ENCODE data around the gene ZNF385B.

Gene ZNF385B

GRCh38 chr2:179805001-179805400, 56.4 kb downstream of the ZNF385B start:
- Histone ChIP-seq H3K4me1 (ENCODE audit: control insufficient read depth in 1 of 2, insufficient read depth in 1 of 2, low read depth in 1 of 2, low read length in 1 of 2) (no peaks in the 10 kb centered on the region), H3K9me3 (no peaks in the 10 kb centered on the region), H3K36me3 (no peaks in the 10 kb centered on the region), H3K4me3 (ENCODE audit: low read depth in 1 of 2, low read length in 1 of 2) (no peak overlapping the region), H3K27me3 (no peaks in the 10 kb centered on the region), H3K27ac (no peak overlapping the region)
- no peak for TF ChIP-seq CTCF (IDR thresholded peaks at IDR 0.05)

DNA sequence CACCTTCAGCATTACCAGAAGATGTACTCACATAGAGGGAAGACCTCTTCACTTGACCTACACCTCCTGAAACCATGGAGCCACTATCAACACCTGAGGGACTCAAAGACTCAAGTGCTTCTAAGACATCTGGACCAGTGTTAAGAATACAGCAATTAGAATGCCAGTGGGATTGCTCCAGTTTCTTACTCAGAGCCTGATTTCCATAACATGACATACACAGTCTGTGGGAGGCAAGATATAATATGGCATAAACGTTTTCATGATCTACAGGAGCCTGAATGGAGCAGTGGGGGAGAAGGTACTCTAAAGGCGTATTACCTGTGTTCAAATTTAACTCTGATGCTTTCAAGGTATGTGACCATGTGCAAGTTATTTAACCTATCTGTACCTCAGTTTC, 57.2 kb downstream of the ZNF385B start:
- H3K27ac ChIP-seq, result no peak overlapping the region
- no peak for TF ChIP-seq CTCF (IDR thresholded peaks at IDR 0.05)
- no peak overlapping the region for H3K4me3 ChIP-seq (ENCODE audit: low read depth in 1 of 2, low read length in 1 of 2)
- no peaks in the 10 kb centered on the region for H3K36me3 ChIP-seq
- no peaks in the 10 kb centered on the region for H3K27me3 ChIP-seq
- H3K9me3 ChIP-seq, result no peaks in the 10 kb centered on the region
- no peaks in the 10 kb centered on the region for H3K4me1 ChIP-seq (ENCODE audit: control insufficient read depth in 1 of 2, insufficient read depth in 1 of 2, low read depth in 1 of 2, low read length in 1 of 2)

DNA sequence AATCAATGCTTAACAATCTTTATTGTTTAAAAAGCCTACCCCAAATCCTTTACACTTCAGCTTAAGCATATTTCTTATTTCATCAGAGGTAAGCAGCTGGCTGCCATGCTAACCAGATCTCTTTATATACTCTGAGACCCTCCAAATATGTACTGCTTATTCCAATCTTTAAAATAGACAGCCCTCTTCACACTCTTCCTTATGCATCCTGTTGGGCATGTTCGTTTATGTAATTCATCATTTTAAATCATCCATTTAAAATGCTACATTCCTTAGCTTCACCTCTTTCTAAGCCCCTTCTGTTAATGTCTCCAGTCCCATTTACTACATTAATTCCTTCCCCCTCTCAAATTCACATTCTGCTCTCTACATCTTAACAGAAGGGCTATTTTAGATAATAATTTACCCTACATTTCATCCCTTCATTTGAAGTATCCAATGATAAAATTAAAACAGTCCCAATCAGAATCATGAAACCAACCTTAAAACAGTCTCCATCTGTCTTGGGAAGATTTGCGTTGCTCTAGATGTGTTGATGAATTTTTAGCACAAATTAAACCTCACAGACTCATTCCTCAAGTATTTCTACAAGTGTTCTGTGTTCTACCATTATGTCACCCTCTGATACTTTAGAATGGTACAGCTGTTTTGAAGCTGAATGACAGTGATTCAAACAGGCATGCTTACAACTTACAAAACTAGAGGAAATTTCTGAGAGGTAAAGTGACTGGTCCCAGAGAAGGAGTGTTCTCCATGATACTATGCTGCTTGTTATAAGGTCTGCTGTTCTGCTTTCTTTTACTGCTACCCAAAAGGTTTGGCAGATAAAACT, 59.1 kb downstream of the ZNF385B start:
- Histone ChIP-seq H3K9me3 (no peaks in the 10 kb centered on the region), H3K27me3 (no peaks in the 10 kb centered on the region), H3K27ac (no peak overlapping the region), H3K36me3 (no peaks in the 10 kb centered on the region), H3K4me3 (ENCODE audit: low read depth in 1 of 2, low read length in 1 of 2) (no peak overlapping the region), H3K4me1 (ENCODE audit: control insufficient read depth in 1 of 2, insufficient read depth in 1 of 2, low read depth in 1 of 2, low read length in 1 of 2) (no peaks in the 10 kb centered on the region)
- TF ChIP-seq CTCF (IDR thresholded peaks at IDR 0.05), result no peak

DNA sequence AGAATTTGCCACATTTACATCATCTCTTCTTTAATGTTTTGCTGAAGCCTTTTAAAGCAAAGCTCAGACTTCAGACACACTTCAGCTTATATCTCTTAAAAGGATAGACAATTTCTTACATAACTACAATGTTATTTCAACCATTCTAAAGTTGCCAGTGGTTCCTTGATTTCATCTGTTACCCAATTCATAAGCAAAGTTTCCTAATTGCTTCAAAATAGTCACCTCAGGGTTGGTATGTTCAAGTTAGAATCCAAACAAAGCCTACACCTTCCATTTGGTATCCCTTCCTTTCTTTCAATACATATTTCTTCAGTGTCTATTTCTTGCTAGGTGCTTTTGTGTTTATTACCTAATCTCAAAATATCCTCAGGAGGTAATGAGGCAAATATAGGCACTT, 60.6 kb downstream of the ZNF385B start:
- H3K9me3 ChIP-seq, result no peaks in the 10 kb centered on the region
- no peaks in the 10 kb centered on the region for H3K27me3 ChIP-seq
- H3K4me3 ChIP-seq (ENCODE audit: low read depth in 1 of 2, low read length in 1 of 2), result no peak overlapping the region
- no peak overlapping the region for H3K27ac ChIP-seq
- no peaks in the 10 kb centered on the region for H3K4me1 ChIP-seq (ENCODE audit: control insufficient read depth in 1 of 2, insufficient read depth in 1 of 2, low read depth in 1 of 2, low read length in 1 of 2)
- no peaks in the 10 kb centered on the region for H3K36me3 ChIP-seq
- no peak for TF ChIP-seq CTCF (IDR thresholded peaks at IDR 0.05)

- Histone ChIP-seq H3K4me3 (ENCODE audit: low read depth in 1 of 2, low read length in 1 of 2) (no peak overlapping the region), H3K9me3 (no peaks in the 10 kb centered on the region), H3K4me1 (ENCODE audit: control insufficient read depth in 1 of 2, insufficient read depth in 1 of 2, low read depth in 1 of 2, low read length in 1 of 2) (no peaks in the 10 kb centered on the region), H3K27ac (no peak overlapping the region), H3K27me3 (no peaks in the 10 kb centered on the region), H3K36me3 (no peaks in the 10 kb centered on the region)
- no peak for TF ChIP-seq CTCF (IDR thresholded peaks at IDR 0.05)
These were observed 65.0 kb downstream of the ZNF385B start for GRCh38 chr2:179796213-179797007.
